Natural killer cell (primary cell): ENCODE data around the gene TMEM30B. TPM values are rescaled to one million over a fixed set of nuclear protein-coding genes. Genes with fewer than 3 reads are reported as not detected.

Source experiments
- total RNA-seq, 4 donors: library from RNA; stranded (reverse); fragments of 120-200 nt in 1 of 4; gene quantifications; one replicate each; pipeline versions ENCODE4 v1.2.3 to v1.2.4, GENCODE V29; 2013 to 2022

TMEM30B gene
- total RNA-seq, 3 donors from 2014 or later (not counting 1 experiment from before 2014, with no cell fraction given) = 1.0 to 1.4 (median 1.3) TPM

Other genes starting within 250 kb of the TMEM30B start
- 100 to 1,000 TPM; 610 to 756 (median 618) TPM for gene PRKCH, start 40.2 kb upstream of the TMEM30B start, total RNA-seq